BE2C (cell line): Measurements from ENCODE around the gene CD8A.

ENCODE experiments used
- DNase-seq: peaks from one replicate; pipeline ENCODE4 v3.0.0-alpha.2; 2020
- H3K27me3 ChIP-seq: fragments of 250-450 bp; sonication (Bioruptor Pico); 2 replicates; pipeline ENCODE4 v1.5.1; 2020; ENCODE audit warnings: mild to moderate bottlenecking
- H3K36me3 ChIP-seq: fragments of 250-450 bp; sonication (Bioruptor Pico); 2 replicates; pipeline ENCODE4 v1.5.1; 2020; ENCODE audit warnings: mild to moderate bottlenecking
- H3K4me1 ChIP-seq: fragments of 250-450 bp; sonication (Bioruptor Pico); 2 replicates; pipeline ENCODE4 v1.5.1; 2020
- H3K4me3 ChIP-seq: 2 replicates; pipeline ENCODE4 v1.5.1; 2011; ENCODE audit warnings: low read depth, low read length
- H3K9me3 ChIP-seq: fragments of 250-450 bp; sonication (Bioruptor Pico); 2 replicates; pipeline ENCODE4 v1.5.1; 2020
- TF ChIP-seq, protein P1 (sequence below): IDR thresholded peaks from 2 replicates; pipeline ENCODE4 v1.5.1; 2012; ENCODE audit warnings: mild to moderate bottlenecking, low read depth, low read length

CD8A gene

DNA sequence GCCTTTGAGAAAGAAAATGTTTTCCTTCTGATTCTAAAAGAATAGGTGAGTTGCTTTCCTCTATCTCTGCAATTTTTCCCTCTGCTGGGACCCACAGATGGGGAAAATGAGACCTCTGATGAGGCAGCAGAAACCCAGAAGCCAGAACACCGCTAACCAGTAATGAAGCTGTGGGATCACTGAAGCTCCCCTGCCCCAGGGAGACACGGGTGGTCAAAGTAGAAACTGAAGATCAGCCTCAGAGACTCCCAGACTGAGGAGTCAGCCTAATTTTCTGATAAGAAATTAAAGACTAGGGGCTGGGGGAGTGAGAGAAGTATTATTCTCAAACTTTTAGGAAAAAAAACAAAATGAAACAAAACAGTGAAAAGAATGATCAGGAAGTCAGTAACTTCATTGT is 40.8 kb upstream of the CD8A start:
- Histone ChIP-seq H3K4me1 (no peaks in the 10 kb centered on the region), H3K36me3 (no peaks in the 10 kb centered on the region), H3K4me3 (no peak overlapping the region), H3K9me3 (no peaks in the 10 kb centered on the region), H3K27me3 (no peaks in the 10 kb centered on the region)
- no peak for DNase-seq
- TF ChIP-seq, protein P1, sequence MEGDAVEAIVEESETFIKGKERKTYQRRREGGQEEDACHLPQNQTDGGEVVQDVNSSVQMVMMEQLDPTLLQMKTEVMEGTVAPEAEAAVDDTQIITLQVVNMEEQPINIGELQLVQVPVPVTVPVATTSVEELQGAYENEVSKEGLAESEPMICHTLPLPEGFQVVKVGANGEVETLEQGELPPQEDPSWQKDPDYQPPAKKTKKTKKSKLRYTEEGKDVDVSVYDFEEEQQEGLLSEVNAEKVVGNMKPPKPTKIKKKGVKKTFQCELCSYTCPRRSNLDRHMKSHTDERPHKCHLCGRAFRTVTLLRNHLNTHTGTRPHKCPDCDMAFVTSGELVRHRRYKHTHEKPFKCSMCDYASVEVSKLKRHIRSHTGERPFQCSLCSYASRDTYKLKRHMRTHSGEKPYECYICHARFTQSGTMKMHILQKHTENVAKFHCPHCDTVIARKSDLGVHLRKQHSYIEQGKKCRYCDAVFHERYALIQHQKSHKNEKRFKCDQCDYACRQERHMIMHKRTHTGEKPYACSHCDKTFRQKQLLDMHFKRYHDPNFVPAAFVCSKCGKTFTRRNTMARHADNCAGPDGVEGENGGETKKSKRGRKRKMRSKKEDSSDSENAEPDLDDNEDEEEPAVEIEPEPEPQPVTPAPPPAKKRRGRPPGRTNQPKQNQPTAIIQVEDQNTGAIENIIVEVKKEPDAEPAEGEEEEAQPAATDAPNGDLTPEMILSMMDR = no peak

DNA sequence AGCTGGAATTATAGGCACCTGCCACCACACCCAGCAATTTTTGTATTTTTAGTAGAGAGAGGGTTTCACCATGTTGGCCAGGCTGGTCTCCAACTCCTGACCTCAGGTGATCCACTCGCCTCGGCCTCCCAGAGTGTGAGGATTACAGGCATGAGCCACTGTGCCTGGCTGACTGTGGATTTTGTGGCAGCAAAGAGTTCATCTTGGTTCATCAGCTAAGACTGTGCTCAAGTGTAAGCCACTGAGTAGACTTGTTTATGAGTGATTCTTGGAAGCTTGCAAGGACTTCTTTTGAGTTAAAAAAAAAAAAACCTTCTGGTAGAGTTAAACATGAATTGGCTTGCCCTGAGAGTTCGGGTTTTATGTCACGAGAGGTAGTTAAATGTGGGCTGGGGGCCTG is 36.2 kb upstream of the CD8A start:
- Histone ChIP-seq H3K4me3 (no peak overlapping the region), H3K9me3 (no peaks in the 10 kb centered on the region), H3K27me3 (no peaks in the 10 kb centered on the region; the same call in 1 of the 2 replicates), H3K4me1 (no peaks in the 10 kb centered on the region), H3K36me3 (no peaks in the 10 kb centered on the region)
- no peak for DNase-seq
- TF ChIP-seq, protein P1 = no peak

DNA sequence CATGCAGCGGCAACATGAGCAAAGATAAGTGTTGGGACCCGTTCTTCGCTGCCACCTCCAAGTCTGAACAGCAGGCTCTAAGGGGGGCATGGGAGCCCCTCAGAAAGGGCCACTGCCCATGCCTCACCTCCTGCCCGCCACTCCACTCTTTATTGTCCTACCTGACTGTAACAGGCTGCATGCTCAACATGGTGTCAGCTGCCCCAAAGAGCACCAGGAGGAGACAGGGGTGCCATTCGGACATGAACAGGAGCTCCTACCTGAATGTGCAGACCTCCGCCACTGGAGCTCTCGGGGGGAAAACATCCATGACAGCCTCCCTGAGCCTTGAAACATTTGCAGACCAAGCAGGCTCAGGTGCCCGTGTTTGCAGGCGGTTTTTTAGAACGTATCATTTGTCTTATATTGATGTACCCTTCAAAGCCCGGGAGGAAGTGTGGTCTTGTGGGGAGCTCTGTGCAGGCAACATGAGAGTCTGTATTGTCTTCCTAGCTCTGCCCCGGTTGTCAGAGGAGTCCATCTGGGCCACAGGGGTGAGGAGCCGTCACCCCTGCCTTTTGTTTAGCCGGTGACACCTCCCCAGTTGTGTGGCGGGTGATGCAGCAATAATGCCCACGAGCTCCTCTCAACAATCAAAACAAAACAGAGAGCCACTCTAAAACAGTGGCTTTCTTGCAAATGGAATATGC is 35.1 kb upstream of the CD8A start:
- no peaks in the 10 kb centered on the region for H3K36me3 ChIP-seq
- H3K27me3 ChIP-seq = no peaks in the 10 kb centered on the region; the same call in 1 of the 2 replicates
- TF ChIP-seq, protein P1 = no peak
- H3K4me1 ChIP-seq = no peaks in the 10 kb centered on the region
- no peak for DNase-seq
- no peak overlapping the region for H3K4me3 ChIP-seq
- no peaks in the 10 kb centered on the region for H3K9me3 ChIP-seq

DNA sequence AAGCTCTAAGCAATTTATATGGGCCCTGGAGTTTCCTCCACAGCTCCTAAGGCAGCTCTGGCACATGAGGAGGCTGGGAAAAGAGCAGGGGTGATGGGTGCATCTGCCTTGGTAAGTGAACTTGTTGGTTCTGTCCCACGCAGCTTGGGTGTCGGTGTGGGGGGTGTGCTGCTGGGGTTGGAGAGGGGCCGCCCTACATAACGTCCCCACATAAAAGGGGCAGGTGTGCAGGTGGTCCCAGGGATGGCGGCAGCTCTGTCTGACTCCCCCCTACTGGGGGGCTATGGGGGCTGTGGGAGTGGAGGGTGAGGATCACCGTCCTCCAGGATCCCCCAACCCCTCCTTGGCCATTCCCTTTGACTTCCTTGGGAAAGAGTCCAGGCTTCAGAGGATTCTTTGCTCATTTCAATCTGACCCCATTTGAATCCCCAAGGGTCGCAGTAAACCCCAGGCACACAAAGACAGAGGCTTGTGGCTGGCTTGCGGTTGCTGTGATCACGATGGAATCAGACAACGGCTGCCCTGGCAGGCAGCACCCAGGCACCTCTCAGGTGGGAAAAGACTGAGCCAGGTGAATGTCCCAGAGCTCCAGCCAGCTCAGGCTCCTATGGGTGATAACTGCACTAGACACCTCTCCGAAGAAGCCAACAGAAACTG is 34.5 kb upstream of the CD8A start:
- DNase-seq = no peak
- Histone ChIP-seq H3K4me1 (no peaks in the 10 kb centered on the region), H3K9me3 (no peaks in the 10 kb centered on the region), H3K36me3 (no peaks in the 10 kb centered on the region), H3K4me3 (no peak overlapping the region), H3K27me3 (no peaks in the 10 kb centered on the region; the same call in 1 of the 2 replicates)
- TF ChIP-seq, protein P1 = no peak

DNA sequence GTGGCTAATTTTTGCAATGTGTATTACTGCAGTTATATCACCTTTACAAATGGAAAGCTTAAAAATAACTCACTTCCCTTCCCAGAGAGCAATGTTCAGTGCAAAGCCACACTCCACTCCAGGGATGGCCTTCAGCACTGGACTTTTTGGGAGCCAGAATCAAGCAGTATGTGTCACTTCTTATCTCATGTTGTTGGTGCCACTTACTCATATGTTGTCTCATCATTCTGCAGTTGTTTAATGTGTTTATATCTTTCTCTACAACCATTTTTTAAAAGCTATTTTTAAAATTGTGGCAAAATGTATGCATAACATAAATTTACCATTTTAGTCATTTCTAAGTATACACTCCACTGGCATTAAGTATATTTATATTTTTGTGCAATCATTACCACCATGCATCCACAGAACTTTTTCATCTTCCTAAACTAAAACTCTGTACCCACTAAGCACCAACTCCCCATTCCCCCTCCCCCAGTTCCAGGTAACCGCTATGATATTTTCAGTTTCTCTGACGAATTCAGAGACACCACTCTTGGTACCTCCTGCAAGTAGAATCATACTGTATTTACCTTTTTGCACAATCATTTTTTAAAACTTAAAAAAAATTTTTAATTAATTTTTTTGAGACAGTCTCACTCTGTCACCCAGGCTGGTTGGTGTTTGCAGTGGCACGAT is 32.1 kb upstream of the CD8A start:
- TF ChIP-seq, protein P1 = no peak
- H3K4me1 ChIP-seq = no peaks in the 10 kb centered on the region
- no peaks in the 10 kb centered on the region for H3K36me3 ChIP-seq
- no peaks in the 10 kb centered on the region for H3K9me3 ChIP-seq
- H3K4me3 ChIP-seq = no peak overlapping the region
- no peaks in the 10 kb centered on the region; the same call in 1 of the 2 replicates for H3K27me3 ChIP-seq
- DNase-seq = no peak

DNA sequence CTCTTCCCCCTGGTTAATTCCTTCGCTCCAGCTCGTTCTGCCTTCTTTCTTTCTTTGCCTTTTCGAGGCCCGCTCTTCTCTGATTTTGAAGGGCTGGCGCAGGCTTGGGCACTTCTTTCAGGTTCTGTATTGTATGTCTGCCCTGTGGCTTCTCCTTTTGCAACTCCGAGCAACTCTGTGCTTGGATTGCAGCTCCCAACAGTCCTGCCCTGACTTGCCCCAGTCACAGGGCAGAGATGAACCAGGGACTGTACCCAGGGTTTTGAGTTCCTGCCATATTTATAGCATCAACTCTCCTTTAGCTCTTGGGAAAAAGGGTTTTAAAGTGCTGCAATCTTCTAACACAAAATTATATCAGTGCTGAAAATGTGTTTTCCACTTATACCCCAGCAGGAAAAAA is 31.1 kb upstream of the CD8A start:
- Histone ChIP-seq H3K9me3 (no peaks in the 10 kb centered on the region), H3K27me3 (no peaks in the 10 kb centered on the region; the same call in 1 of the 2 replicates), H3K4me3 (no peak overlapping the region), H3K36me3 (no peaks in the 10 kb centered on the region), H3K4me1 (no peaks in the 10 kb centered on the region)
- TF ChIP-seq, protein P1 = no peak
- no peak for DNase-seq
